ENCODE data around the gene SAMD4A.

DNA sequence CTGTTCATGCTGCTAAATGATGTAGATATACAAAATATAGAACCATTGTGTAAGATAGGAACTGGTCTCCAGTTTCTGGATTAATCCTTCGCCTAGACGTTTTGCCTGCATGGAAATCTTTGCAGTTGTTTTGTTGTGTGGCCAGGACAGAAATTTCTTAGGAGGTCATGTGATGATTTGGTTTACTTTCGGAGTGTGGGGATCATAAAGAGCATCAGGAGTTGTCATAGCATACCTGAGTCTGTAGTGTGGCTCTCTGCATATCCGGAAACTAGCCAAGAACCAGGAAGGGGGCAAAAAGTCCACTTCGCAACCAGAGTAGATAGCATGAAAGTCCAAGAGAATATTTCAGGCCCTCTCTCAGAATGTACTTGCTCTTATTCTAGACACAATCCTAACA is 3.1 kb downstream of the SAMD4A start:
- TF ChIP-seq YY1 (IDR thresholded peaks at IDR 0.05; ENCODE audit: insufficient read depth, insufficient read length) (no peak), ZNF274 (IDR thresholded peaks at IDR 0.05; ENCODE audit: low read depth, low read length) (no peak), SUZ12 (IDR thresholded peaks at IDR 0.05; ENCODE audit: extremely low read depth, insufficient read depth, insufficient read length) (no peak)
